ENCODE data around the gene IRF7. TPM values are rescaled to one million over a fixed set of nuclear protein-coding genes. Genes with fewer than 3 reads are reported as not detected.

The IRF7 gene
- total and polyA plus RNA-seq, 9 of the 15 experiments (the other 6 are each of a cell fraction or from before 2014, with no cell fraction given), result 0.27 to 7.6 (median 1.8) TPM

DNA sequence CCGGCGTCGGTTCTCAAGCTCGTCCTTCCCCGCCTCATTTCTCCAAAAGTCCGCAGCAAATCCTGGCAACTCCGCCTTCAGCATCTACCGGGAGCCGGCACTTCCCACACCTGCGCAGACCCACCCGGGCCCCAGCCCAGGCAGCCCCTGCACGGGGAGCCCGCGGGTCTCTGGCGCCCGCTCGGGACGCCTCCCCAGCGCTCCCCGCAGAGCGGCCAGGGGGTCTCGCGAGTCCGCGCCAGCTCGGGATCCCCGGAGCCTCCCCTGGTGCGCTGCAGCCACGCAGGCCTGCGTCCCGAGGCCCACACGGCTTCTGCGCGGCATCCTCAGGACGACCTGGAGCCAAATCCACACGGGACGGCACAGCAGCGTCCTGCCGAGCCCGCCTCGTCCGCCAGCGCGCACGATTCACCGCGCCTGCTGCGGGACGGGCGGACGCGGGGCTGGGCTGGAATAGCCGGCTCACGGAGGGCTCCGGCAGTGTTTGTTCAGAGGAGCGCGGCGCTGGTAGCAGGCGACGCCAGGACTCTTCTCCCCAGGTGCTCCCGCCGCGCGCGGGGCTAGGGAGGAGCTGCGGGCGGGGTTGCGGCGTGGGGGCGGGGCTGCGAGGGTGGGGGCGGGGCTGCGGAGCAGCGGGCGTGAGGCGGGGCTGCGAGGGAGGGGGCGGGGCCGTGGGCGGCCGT, 40.3 kb downstream of the IRF7 start (continued):
- TF ChIP-seq ZC3H11A (IDR thresholded peaks at IDR 0.05; ENCODE audit: low read depth, low read length), result no peak
- TF ChIP-seq ESRRA (IDR thresholded peaks at IDR 0.05; ENCODE audit: borderline replicate concordance, low read depth), result no peak
- TF ChIP-seq ARHGAP35 (IDR thresholded peaks at IDR 0.05; ENCODE audit: partially characterized antibody), result no peak
- no peak for TF ChIP-seq BCLAF1 (IDR thresholded peaks at IDR 0.05; ENCODE audit: borderline replicate concordance in 1 of 2, control insufficient read depth in 1 of 2, low read depth in 2 of 2, low read length in 1 of 2)
- TF ChIP-seq CREBBP (IDR thresholded peaks at IDR 0.05; ENCODE audit: low read depth, low read length), result no peak
- TF ChIP-seq, protein P1, sequence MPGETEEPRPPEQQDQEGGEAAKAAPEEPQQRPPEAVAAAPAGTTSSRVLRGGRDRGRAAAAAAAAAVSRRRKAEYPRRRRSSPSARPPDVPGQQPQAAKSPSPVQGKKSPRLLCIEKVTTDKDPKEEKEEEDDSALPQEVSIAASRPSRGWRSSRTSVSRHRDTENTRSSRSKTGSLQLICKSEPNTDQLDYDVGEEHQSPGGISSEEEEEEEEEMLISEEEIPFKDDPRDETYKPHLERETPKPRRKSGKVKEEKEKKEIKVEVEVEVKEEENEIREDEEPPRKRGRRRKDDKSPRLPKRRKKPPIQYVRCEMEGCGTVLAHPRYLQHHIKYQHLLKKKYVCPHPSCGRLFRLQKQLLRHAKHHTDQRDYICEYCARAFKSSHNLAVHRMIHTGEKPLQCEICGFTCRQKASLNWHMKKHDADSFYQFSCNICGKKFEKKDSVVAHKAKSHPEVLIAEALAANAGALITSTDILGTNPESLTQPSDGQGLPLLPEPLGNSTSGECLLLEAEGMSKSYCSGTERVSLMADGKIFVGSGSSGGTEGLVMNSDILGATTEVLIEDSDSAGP (CRISPR knock-in tag; IDR thresholded peaks at IDR 0.05), result no peak
- TF ChIP-seq HNRNPH1 (optimal IDR thresholded peaks at IDR 0.05; ENCODE audit: low read depth, low read length), result no peak
- no peak for TF ChIP-seq CAMTA2 (CRISPR knock-in tag; conservative IDR thresholded peaks at IDR 0.05)
- no peak for TF ChIP-seq ZNF609 (CRISPR knock-in tag; IDR thresholded peaks at IDR 0.05; ENCODE audit: borderline replicate concordance)
- no peak for TF ChIP-seq MCM2 (IDR thresholded peaks at IDR 0.05; ENCODE audit: low read depth)
- TF ChIP-seq PREB (CRISPR knock-in tag; IDR thresholded peaks at IDR 0.05), result no peak
- TF ChIP-seq ZNF146 (CRISPR knock-in tag; IDR thresholded peaks at IDR 0.05; ENCODE audit: unreplicated experiment), result no peak
- TF ChIP-seq, protein P2, sequence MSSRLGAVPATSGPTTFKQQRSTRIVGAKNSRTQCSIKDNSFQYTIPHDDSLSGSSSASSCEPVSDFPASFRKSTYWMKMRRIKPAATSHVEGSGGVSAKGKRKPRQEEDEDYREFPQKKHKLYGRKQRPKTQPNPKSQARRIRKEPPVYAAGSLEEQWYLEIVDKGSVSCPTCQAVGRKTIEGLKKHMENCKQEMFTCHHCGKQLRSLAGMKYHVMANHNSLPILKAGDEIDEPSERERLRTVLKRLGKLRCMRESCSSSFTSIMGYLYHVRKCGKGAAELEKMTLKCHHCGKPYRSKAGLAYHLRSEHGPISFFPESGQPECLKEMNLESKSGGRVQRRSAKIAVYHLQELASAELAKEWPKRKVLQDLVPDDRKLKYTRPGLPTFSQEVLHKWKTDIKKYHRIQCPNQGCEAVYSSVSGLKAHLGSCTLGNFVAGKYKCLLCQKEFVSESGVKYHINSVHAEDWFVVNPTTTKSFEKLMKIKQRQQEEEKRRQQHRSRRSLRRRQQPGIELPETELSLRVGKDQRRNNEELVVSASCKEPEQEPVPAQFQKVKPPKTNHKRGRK (tag; IDR thresholded peaks at IDR 0.05), result no peak
- peak; percentile 22; the same call in 1 of the 2 replicates for TF ChIP-seq ZBTB7A (IDR thresholded peaks at IDR 0.05; ENCODE audit: borderline replicate concordance, control insufficient read depth, low read depth, low read length)
